HL-60 (cell line): ENCODE data around the gene IL4.

Experiments used
- DNase-seq, 2 experiments: peaks; one replicate each; pipeline ENCODE4 v3.0.0-alpha.2; 2010 to 2020; ENCODE audit warnings: low read depth in 1 of 2, low spot score in 1 of 2
- H3K27ac ChIP-seq: fragments of 250-450 bp; sonication (Bioruptor Pico); replicated peaks from 2 replicates; pipeline ENCODE4 v1.5.1; 2020; ENCODE audit warnings: mild to moderate bottlenecking, moderate library complexity
- H3K27me3 ChIP-seq: fragments of 250-450 bp; sonication (Bioruptor Pico); 2 replicates; pipeline ENCODE4 v1.5.1; 2021; ENCODE audit warnings: mild to moderate bottlenecking, moderate library complexity; ENCODE audit not compliant: insufficient read depth, poor library complexity, severe bottlenecking
- H3K4me3 ChIP-seq: replicated peaks from 2 replicates; pipeline ENCODE4 v1.5.1; 2011; ENCODE audit warnings: mild to moderate bottlenecking, control low read depth, low read length; ENCODE audit not compliant: insufficient read depth
- CTCF ChIP-seq: IDR thresholded peaks from one replicate; pipeline ENCODE4 v1.5.1; 2011; ENCODE audit warnings: low read length, control low read depth, inconsistent platforms; ENCODE audit not compliant: insufficient read depth
- GABPA ChIP-seq: IDR thresholded peaks from 2 replicates; pipeline ENCODE4 v1.6.1; 2012; ENCODE audit warnings: low read depth
- POLR2AphosphoS5 ChIP-seq: IDR thresholded peaks from 2 replicates; pipeline ENCODE4 v1.6.1; 2012; ENCODE audit warnings: low read depth
- REST ChIP-seq: IDR thresholded peaks from 2 replicates; pipeline ENCODE4 v1.6.1; 2012; ENCODE audit warnings: low read depth; ENCODE audit not compliant: insufficient replicate concordance
- SPI1 ChIP-seq: IDR thresholded peaks from 2 replicates; pipeline ENCODE4 v1.6.1; 2012; ENCODE audit warnings: low read depth, mild to moderate bottlenecking, borderline replicate concordance

The IL4 gene

GRCh38 chr5:132669455-132669820 is 4.4 kb upstream of the IL4 start:
- Histone ChIP-seq H3K27ac (no peak overlapping the region), H3K4me3 (no peak overlapping the region), H3K27me3 (no peaks in the 10 kb centered on the region)
- no peak for DNase-seq
- TF ChIP-seq SPI1 (no peak), GABPA (no peak), POLR2AphosphoS5 (no peak), REST (no peak), CTCF (no peak)

- no peaks in the 10 kb centered on the region for H3K27me3 ChIP-seq
- H3K27ac ChIP-seq, result no peak overlapping the region
- H3K4me3 ChIP-seq, result no peak overlapping the region
- DNase-seq, result no peak
- TF ChIP-seq POLR2AphosphoS5 (no peak), GABPA (no peak), CTCF (no peak), SPI1 (no peak), REST (no peak)
These were observed 3.6 kb upstream of the IL4 start for GRCh38 chr5:132669966-132670882.

GRCh38 chr5:132671000-132671399 is 2.8 kb upstream of the IL4 start:
- TF ChIP-seq SPI1 (no peak), REST (no peak), CTCF (no peak), GABPA (no peak), POLR2AphosphoS5 (no peak)
- Histone ChIP-seq H3K4me3 (no peak overlapping the region), H3K27ac (no peak overlapping the region), H3K27me3 (no peaks in the 10 kb centered on the region)
- no peak for DNase-seq
